SIG-M5 (cell line): ENCODE measurements around the gene ZFP36L2.
A peak's percentile ranks its signal among the peaks of the same experiment; 100 is the strongest.

Experiments
- DNase-seq: peaks from one replicate; lab custom pipeline; 2025; lab: John Stamatoyannopoulos, UW

The ZFP36L2 gene

GRCh38 chr2:43223521-43224001, 2.8 kb downstream of the ZFP36L2 start:
- DNase-seq = no peak

GRCh38 chr2:43222475-43223309, 3.7 kb downstream of the ZFP36L2 start:
- DNase-seq = no peak

GRCh38 chr2:43221763-43222474, 4.5 kb downstream of the ZFP36L2 start:
- DNase-seq = no peak

GRCh38 chr2:43221124-43221762, 5.2 kb downstream of the ZFP36L2 start:
- peak; percentile 55 for DNase-seq

GRCh38 chr2:43220760-43221123, 5.7 kb downstream of the ZFP36L2 start:
- no peak for DNase-seq

GRCh38 chr2:43220229-43220751, 6.1 kb downstream of the ZFP36L2 start:
- no peak for DNase-seq

GRCh38 chr2:43219383-43220228, 6.8 kb downstream of the ZFP36L2 start:
- DNase-seq = peak; percentile 70

- DNase-seq = peak; percentile 63
Measured at GRCh38 chr2:43218702-43219382, 7.6 kb downstream of the ZFP36L2 start.

- DNase-seq = peak; percentile 52
Measured at GRCh38 chr2:43218155-43218701, 8.2 kb downstream of the ZFP36L2 start.

GRCh38 chr2:43217228-43218154, 8.9 kb downstream of the ZFP36L2 start:
- no peak for DNase-seq

GRCh38 chr2:43216629-43217028, 9.8 kb downstream of the ZFP36L2 start:
- no peak for DNase-seq

GRCh38 chr2:43215673-43216255, 10.6 kb downstream of the ZFP36L2 start:
- no peak for DNase-seq

- no peak for DNase-seq
Measured at GRCh38 chr2:43214253-43214652, 12.2 kb downstream of the ZFP36L2 start.

GRCh38 chr2:43212931-43213330, 13.5 kb downstream of the ZFP36L2 start:
- DNase-seq = peak; percentile 94

GRCh38 chr2:43212216-43212835, 14.1 kb downstream of the ZFP36L2 start:
- no peak for DNase-seq

- DNase-seq = peak; percentile 95
Measured at GRCh38 chr2:43210467-43211303, 15.7 kb downstream of the ZFP36L2 start.

- DNase-seq = no peak
Measured at GRCh38 chr2:43210125-43210466, 16.3 kb downstream of the ZFP36L2 start.

GRCh38 chr2:43209204-43209717, 17.1 kb downstream of the ZFP36L2 start:
- no peak for DNase-seq
